OCI-LY7 (cell line): ENCODE results near the gene DMXL1.
"Not testable (repeated sequence)": the region's sequence is repeated elsewhere in the genome, so short reads cannot be mapped to it uniquely, and the experiment has no call there.

Experiments
- CTCF ChIP-seq: fragments of 200-600 bp; sonication (generic); conservative IDR thresholded peaks from 2 replicates; pipeline ENCODE4 v1.5.1; 2014; ENCODE audit warnings: mild to moderate bottlenecking, antibody characterized with exemption, low read length, moderate library complexity, mixed read lengths
- EZH2phosphoT487 ChIP-seq: fragments of 200-600 bp; sonication (generic); IDR thresholded peaks from 2 replicates; pipeline ENCODE4 v1.6.1; 2018; ENCODE audit warnings: low read depth, borderline replicate concordance, mild to moderate bottlenecking, mixed run types, antibody characterized with exemption, low read length, moderate library complexity, mixed read lengths

- TF ChIP-seq CTCF, EZH2phosphoT487: not testable (repeated sequence)
These were observed 114.6 kb downstream of the DMXL1 start for GRCh38 chr5:119185512-119185911.
